GM23248 (cell line): ENCODE measurements around the gene SCN9A.

Source experiments
- EZH2 ChIP-seq: fragments of 200-600 bp; sonication (generic); IDR thresholded peaks from 2 replicates; pipeline ENCODE4 v1.6.1; 2018; ENCODE audit warnings: antibody characterized with exemption, mild to moderate bottlenecking; ENCODE audit not compliant: insufficient read depth, poor library complexity, severe bottlenecking
- EZH2phosphoT487 ChIP-seq: fragments of 200-600 bp; sonication (generic); IDR thresholded peaks from 2 replicates; pipeline ENCODE4 v1.6.1; 2018; ENCODE audit warnings: antibody characterized with exemption, moderate library complexity, mild to moderate bottlenecking, low read depth; ENCODE audit not compliant: insufficient read depth

GRCh38 chr2:166333801-166334200 is 41.9 kb downstream of the SCN9A start:
- TF ChIP-seq EZH2, result no peak
- TF ChIP-seq EZH2phosphoT487, result no peak
